ENCODE measurements around the gene GPRIN2. TPM values are rescaled to one million over a fixed set of nuclear protein-coding genes. Genes with fewer than 3 reads are reported as not detected.
"Not testable (repeated sequence)": the region's sequence is repeated elsewhere in the genome, so short reads cannot be mapped to it uniquely, and the experiment has no call there.

Gene GPRIN2
- total and polyA plus RNA-seq, 7 experiments from 2014 or later = not detected

- H3K9me3 Mint-ChIP-seq; H3K4me1 Mint-ChIP-seq; H3K27me3 ChIP-seq (ENCODE audit: control insufficient read depth in 2 of 2, insufficient read depth in 2 of 2, low read length in 2 of 2); H3K27ac Mint-ChIP-seq; DNase-seq; ATAC-seq; H3K36me3 Mint-ChIP-seq; CTCF ChIA-PET; H3K4me1 ChIP-seq (ENCODE audit: control insufficient read depth in 2 of 2, insufficient read depth in 2 of 2, low read length in 2 of 2); H3K4me3 Mint-ChIP-seq; intact Hi-C loops (cut with micrococcal nuclease); H3K27ac ChIP-seq (ENCODE audit: low read depth, low read length); H3K36me3 ChIP-seq (ENCODE audit: control insufficient read depth in 2 of 3, insufficient read depth in 3 of 3, low read length in 3 of 3); POLR2A ChIA-PET; H3K9me3 ChIP-seq (ENCODE audit: control insufficient read depth in 2 of 3, low read length in 3 of 3); H3K4me3 ChIP-seq (ENCODE audit: low read length); H3K27me3 Mint-ChIP-seq: not testable (repeated sequence)
These were observed 43.7 kb downstream of the GPRIN2 start for GRCh38 chr10:46512725-46513124.

- H3K27me3 Mint-ChIP-seq; H3K9me3 ChIP-seq (ENCODE audit: control insufficient read depth in 2 of 3, low read length in 3 of 3); H3K27me3 ChIP-seq (ENCODE audit: control insufficient read depth in 2 of 2, insufficient read depth in 2 of 2, low read length in 2 of 2); DNase-seq; H3K36me3 ChIP-seq (ENCODE audit: control insufficient read depth in 2 of 3, insufficient read depth in 3 of 3, low read length in 3 of 3); H3K36me3 Mint-ChIP-seq; H3K27ac Mint-ChIP-seq; intact Hi-C loops (cut with micrococcal nuclease); H3K4me1 ChIP-seq (ENCODE audit: control insufficient read depth in 2 of 2, insufficient read depth in 2 of 2, low read length in 2 of 2); H3K4me1 Mint-ChIP-seq; H3K4me3 Mint-ChIP-seq; H3K9me3 Mint-ChIP-seq; H3K4me3 ChIP-seq (ENCODE audit: low read length); ATAC-seq; CTCF ChIA-PET; POLR2A ChIA-PET; H3K27ac ChIP-seq (ENCODE audit: low read depth, low read length): not testable (repeated sequence)
These were observed 44.5 kb downstream of the GPRIN2 start for GRCh38 chr10:46512002-46512401.

Other genes starting within 250 kb of the GPRIN2 start
- gene ANXA8L1, start 180.9 kb downstream of the GPRIN2 start, total RNA-seq = under 1 TPM in 1 of 5 experiments, not detected in 4; 0.29 TPM
- not detected for gene ANXA8L1, start 180.9 kb downstream of the GPRIN2 start, polyA plus RNA-seq
- not detected for gene NPY4R, start 90.7 kb downstream of the GPRIN2 start, total RNA-seq
- not detected for gene NPY4R, start 90.7 kb downstream of the GPRIN2 start, polyA plus RNA-seq
- 1 to 10 TPM; 1.2 to 1.6 (median 1.4) TPM for gene SYT15, start 22.5 kb upstream of the GPRIN2 start, total RNA-seq
- under 1 TPM in 1 of 2 donors, not detected in 1; 0.05 TPM for gene SYT15, start 22.5 kb upstream of the GPRIN2 start, polyA plus RNA-seq

All from naive thymus-derived CD4-positive, alpha-beta T cell (primary cell).